GM12878 (cell line): ENCODE data around the gene COL16A1. TPM values are rescaled to one million over a fixed set of nuclear protein-coding genes. Genes with fewer than 3 reads are reported as not detected.

Experiments
- BHLHE40 ChIP-seq, 2 experiments: fragments of 450-650 bp in 1 of 2; IDR thresholded peaks; 2 replicates each; pipeline ENCODE4 v1.6.1; 2011 to 2017; ENCODE audit warnings: low read depth in 2 of 2, borderline replicate concordance in 1 of 2, improper control_type of control experiment in 1 of 2, low read length in 1 of 2, mild to moderate bottlenecking in 1 of 2
- CBX3 ChIP-seq: fragments of 200-600 bp; sonication (generic); IDR thresholded peaks from 2 replicates; pipeline ENCODE4 v1.6.1; 2016; ENCODE audit warnings: low read depth, borderline replicate concordance
- CHD1 ChIP-seq: IDR thresholded peaks from 2 replicates; pipeline ENCODE4 v1.6.1; 2012; ENCODE audit warnings: low read depth, low read length, improper control_type of control experiment
- FOS ChIP-seq: IDR thresholded peaks from 3 replicates; pipeline ENCODE4 v1.6.1; 2011; ENCODE audit warnings: borderline replicate concordance; ENCODE audit not compliant: insufficient read length; ENCODE audit errors: extremely low read depth
- GATAD2B ChIP-seq: fragments of 450-650 bp; conservative IDR thresholded peaks from 2 replicates; pipeline ENCODE4 v1.6.1; 2017; ENCODE audit warnings: low read depth, mild to moderate bottlenecking, moderate library complexity
- MEF2A ChIP-seq: IDR thresholded peaks from 2 replicates; pipeline ENCODE4 v1.6.1; 2011; ENCODE audit warnings: low read depth, mild to moderate bottlenecking, low read length, moderate library complexity; ENCODE audit not compliant: insufficient read depth
- MTA3 ChIP-seq: IDR thresholded peaks from 2 replicates; pipeline ENCODE4 v1.6.1; 2012; ENCODE audit warnings: low read length, inconsistent platforms, borderline replicate concordance
- NFIC ChIP-seq: IDR thresholded peaks from 2 replicates; pipeline ENCODE4 v1.6.1; 2012; ENCODE audit warnings: low read depth, mild to moderate bottlenecking, inconsistent platforms, low read length, moderate library complexity
- NFYB ChIP-seq: IDR thresholded peaks from 2 replicates; pipeline ENCODE4 v1.6.1; 2011; ENCODE audit warnings: low read depth, mild to moderate bottlenecking, low read length, improper control_type of control experiment, moderate library complexity; ENCODE audit not compliant: insufficient read depth
- NR2F1 ChIP-seq: fragments of 450-650 bp; conservative IDR thresholded peaks from 2 replicates; pipeline ENCODE4 v1.6.1; 2017; ENCODE audit warnings: mild to moderate bottlenecking
- RBBP5 ChIP-seq: fragments of 200-600 bp; sonication (generic); conservative IDR thresholded peaks from 2 replicates; pipeline ENCODE4 v1.6.1; 2016
- RCOR1 ChIP-seq: conservative IDR thresholded peaks from 2 replicates; pipeline ENCODE4 v1.6.1; 2012; ENCODE audit warnings: low read depth, low read length, improper control_type of control experiment
- RUNX3 ChIP-seq: IDR thresholded peaks from 2 replicates; pipeline ENCODE4 v1.6.1; 2012; ENCODE audit warnings: low read length, inconsistent platforms
- SMAD5 ChIP-seq: IDR thresholded peaks from 2 replicates; pipeline ENCODE4 v1.6.1; 2016; ENCODE audit warnings: antibody characterized with exemption, low read depth
- SMARCA5 ChIP-seq: fragments of 450-650 bp; IDR thresholded peaks from 2 replicates; pipeline ENCODE4 v1.6.1; 2017; ENCODE audit warnings: mild to moderate bottlenecking
- SMC3 ChIP-seq: IDR thresholded peaks from 2 replicates; pipeline ENCODE4 v1.6.1; 2011; ENCODE audit warnings: low read length, improper control_type of control experiment, borderline replicate concordance
- SPI1 ChIP-seq: IDR thresholded peaks from 2 replicates; pipeline ENCODE4 v1.6.1; 2011; ENCODE audit warnings: low read depth, mild to moderate bottlenecking, low read length, moderate library complexity, borderline replicate concordance; ENCODE audit not compliant: insufficient read depth
- TCF12 ChIP-seq: IDR thresholded peaks from 2 replicates; pipeline ENCODE4 v1.6.1; 2011; ENCODE audit warnings: low read depth, mild to moderate bottlenecking, low read length
- YY1 ChIP-seq: IDR thresholded peaks from 2 replicates; pipeline ENCODE4 v1.6.1; 2011; ENCODE audit warnings: low read depth, mild to moderate bottlenecking, low read length
- ZNF207 ChIP-seq: fragments of 450-650 bp; IDR thresholded peaks from 2 replicates; pipeline ENCODE4 v1.6.1; 2014; ENCODE audit warnings: antibody characterized with exemption, mild to moderate bottlenecking, borderline replicate concordance
- ZNF384 ChIP-seq: IDR thresholded peaks from 2 replicates; pipeline ENCODE4 v1.6.1; 2012; ENCODE audit warnings: low read depth, mild to moderate bottlenecking, low read length, improper control_type of control experiment, borderline replicate concordance
- polyA plus RNA-seq, 11 experiments: library from polyadenylated mRNA; depleted of rRNA in 4 of 11; unstranded in 6 of 11; stranded (reverse) in 5 of 11; fragments of >200 nt; fragmentation: Nextera tagmentation in 4 of 11; fragmentation: Illumina TruSeq in 1 of 11; extraction: Ambion mirVana in 4 of 11; extraction: Trizol in 1 of 11; gene quantifications; 1 replicate in 1 of 11; 2 replicates in 10 of 11; pipeline versions ENCODE4 v1.2.1 to v1.2.3, GENCODE V29; 2011 to 2016; ENCODE audit warnings: inconsistent platforms in 2 of 11, missing spikeins in 2 of 11, low read depth in 1 of 11
- total RNA-seq, 4 experiments: library from RNA; depleted of rRNA in 3 of 4; stranded (reverse); fragments of >200 nt in 3 of 4; fragmentation: Illumina TruSeq in 1 of 4; extraction: Trizol in 1 of 4; gene quantifications; 2 replicates each; pipeline versions ENCODE4 v1.2.1 to v1.2.3, GENCODE V29; 2013 to 2021
- TF ChIP-seq, protein P1 (sequence below): fragments of 450-650 bp; IDR thresholded peaks from 2 replicates; pipeline ENCODE4 v1.6.1; 2016; ENCODE audit warnings: mild to moderate bottlenecking
- TF ChIP-seq, protein P2 (sequence below): fragments of 450-650 bp; IDR thresholded peaks from 2 replicates; pipeline ENCODE4 v1.6.1; 2017; ENCODE audit warnings: low read depth, mild to moderate bottlenecking, moderate library complexity
- TF ChIP-seq, protein P3 (sequence below): IDR thresholded peaks from 2 replicates; pipeline ENCODE4 v1.6.1; 2011; ENCODE audit warnings: low read depth, mild to moderate bottlenecking, low read length, moderate library complexity, borderline replicate concordance; ENCODE audit errors: extremely low read depth
- TF ChIP-seq, protein P4 (sequence below): IDR thresholded peaks from 2 replicates; pipeline ENCODE4 v1.6.1; 2011; ENCODE audit warnings: borderline replicate concordance, low read depth, mild to moderate bottlenecking, moderate library complexity, low read length; ENCODE audit not compliant: insufficient read depth, poor library complexity, severe bottlenecking
- TF ChIP-seq, protein P5 (sequence below): fragments of 450-650 bp; IDR thresholded peaks from 2 replicates; pipeline ENCODE4 v1.6.1; 2016; ENCODE audit warnings: mild to moderate bottlenecking

The COL16A1 gene
- total and polyA plus RNA-seq, 10 of the 15 experiments (the other 5 are each of a cell fraction or from before 2014, with no cell fraction given): 0.02 to 3.7 (median 0.59) TPM

DNA sequence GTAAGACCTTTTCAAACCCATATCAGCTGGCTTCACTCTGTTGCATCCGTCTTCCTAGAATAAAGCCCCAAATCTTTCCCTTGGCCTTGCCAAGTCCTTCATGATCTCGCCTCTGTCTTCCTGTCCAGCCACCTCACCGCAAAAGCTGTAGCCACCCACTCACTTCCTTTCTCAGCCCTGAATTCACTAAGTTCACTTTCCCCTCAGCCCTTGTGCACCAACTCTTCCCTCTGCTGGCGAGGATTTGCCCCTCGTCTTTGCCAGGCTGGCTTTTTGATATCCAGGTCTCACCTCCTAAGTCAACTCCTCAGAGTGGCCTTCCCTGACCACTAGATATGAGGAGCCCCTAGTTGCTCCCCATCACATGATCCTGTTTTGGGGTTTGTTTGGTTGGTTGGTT is 3.9 kb upstream of the COL16A1 start (continued):
- TF ChIP-seq, protein P1, sequence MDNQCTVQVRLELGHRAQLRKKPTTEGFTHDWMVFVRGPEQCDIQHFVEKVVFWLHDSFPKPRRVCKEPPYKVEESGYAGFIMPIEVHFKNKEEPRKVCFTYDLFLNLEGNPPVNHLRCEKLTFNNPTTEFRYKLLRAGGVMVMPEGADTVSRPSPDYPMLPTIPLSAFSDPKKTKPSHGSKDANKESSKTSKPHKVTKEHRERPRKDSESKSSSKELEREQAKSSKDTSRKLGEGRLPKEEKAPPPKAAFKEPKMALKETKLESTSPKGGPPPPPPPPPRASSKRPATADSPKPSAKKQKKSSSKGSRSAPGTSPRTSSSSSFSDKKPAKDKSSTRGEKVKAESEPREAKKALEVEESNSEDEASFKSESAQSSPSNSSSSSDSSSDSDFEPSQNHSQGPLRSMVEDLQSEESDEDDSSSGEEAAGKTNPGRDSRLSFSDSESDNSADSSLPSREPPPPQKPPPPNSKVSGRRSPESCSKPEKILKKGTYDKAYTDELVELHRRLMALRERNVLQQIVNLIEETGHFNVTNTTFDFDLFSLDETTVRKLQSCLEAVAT: peak; percentile 59; the same call in 1 of the 2 replicates
- TF ChIP-seq, protein P2, sequence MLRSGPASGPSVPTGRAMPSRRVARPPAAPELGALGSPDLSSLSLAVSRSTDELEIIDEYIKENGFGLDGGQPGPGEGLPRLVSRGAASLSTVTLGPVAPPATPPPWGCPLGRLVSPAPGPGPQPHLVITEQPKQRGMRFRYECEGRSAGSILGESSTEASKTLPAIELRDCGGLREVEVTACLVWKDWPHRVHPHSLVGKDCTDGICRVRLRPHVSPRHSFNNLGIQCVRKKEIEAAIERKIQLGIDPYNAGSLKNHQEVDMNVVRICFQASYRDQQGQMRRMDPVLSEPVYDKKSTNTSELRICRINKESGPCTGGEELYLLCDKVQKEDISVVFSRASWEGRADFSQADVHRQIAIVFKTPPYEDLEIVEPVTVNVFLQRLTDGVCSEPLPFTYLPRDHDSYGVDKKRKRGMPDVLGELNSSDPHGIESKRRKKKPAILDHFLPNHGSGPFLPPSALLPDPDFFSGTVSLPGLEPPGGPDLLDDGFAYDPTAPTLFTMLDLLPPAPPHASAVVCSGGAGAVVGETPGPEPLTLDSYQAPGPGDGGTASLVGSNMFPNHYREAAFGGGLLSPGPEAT: peak; percentile 38; the same call in 1 of the 2 replicates
- TF ChIP-seq RCOR1 (no peak), ZNF384 (no peak), GATAD2B (0 out of 2 replicates have a peak, but pooled peaks have one; percentile 31), SPI1 (peak; percentile 56; the same call in 1 of the 2 replicates), BHLHE40 (IDR thresholded peaks at IDR 0.05; ENCODE audit: borderline replicate concordance in 1 of 2, low read depth in 2 of 2, low read length in 1 of 2) (no peak), NR2F1 (0 out of 2 replicates have a peak, but pooled peaks have one; percentile 18), CHD1 (no peak), SMAD5 (no peak), SMARCA5 (no peak), CBX3 (no peak), NFIC (no peak), YY1 (0 out of 2 replicates have a peak, but pooled peaks have one; percentile 38), MEF2A (no peak), TCF12 (peak; percentile 67; the same call in 1 of the 2 replicates), SMC3 (peak; percentile 48; the same call in 1 of the 2 replicates), MTA3 (no peak), ZNF207 (no peak), RBBP5 (no peak), RUNX3 (peak; percentile 95), NFYB (no peak), FOS (no peak)
- TF ChIP-seq, protein P3, sequence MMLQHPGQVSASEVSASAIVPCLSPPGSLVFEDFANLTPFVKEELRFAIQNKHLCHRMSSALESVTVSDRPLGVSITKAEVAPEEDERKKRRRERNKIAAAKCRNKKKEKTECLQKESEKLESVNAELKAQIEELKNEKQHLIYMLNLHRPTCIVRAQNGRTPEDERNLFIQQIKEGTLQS: no peak
- TF ChIP-seq, protein P4, sequence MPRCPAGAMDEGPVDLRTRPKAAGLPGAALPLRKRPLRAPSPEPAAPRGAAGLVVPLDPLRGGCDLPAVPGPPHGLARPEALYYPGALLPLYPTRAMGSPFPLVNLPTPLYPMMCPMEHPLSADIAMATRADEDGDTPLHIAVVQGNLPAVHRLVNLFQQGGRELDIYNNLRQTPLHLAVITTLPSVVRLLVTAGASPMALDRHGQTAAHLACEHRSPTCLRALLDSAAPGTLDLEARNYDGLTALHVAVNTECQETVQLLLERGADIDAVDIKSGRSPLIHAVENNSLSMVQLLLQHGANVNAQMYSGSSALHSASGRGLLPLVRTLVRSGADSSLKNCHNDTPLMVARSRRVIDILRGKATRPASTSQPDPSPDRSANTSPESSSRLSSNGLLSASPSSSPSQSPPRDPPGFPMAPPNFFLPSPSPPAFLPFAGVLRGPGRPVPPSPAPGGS: peak; percentile 55
- TF ChIP-seq, protein P5, sequence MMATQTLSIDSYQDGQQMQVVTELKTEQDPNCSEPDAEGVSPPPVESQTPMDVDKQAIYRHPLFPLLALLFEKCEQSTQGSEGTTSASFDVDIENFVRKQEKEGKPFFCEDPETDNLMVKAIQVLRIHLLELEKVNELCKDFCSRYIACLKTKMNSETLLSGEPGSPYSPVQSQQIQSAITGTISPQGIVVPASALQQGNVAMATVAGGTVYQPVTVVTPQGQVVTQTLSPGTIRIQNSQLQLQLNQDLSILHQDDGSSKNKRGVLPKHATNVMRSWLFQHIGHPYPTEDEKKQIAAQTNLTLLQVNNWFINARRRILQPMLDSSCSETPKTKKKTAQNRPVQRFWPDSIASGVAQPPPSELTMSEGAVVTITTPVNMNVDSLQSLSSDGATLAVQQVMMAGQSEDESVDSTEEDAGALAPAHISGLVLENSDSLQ: no peak
